ENCODE data around the gene PRUNE2.

Gene PRUNE2

GRCh38 chr9:76571743-76572146, 334.2 kb downstream of the PRUNE2 start:
- TF ChIP-seq POLR2AphosphoS5 (IDR thresholded peaks at IDR 0.05; ENCODE audit: low read depth, low read length) (no peak), TAF1 (IDR thresholded peaks at IDR 0.05; ENCODE audit: borderline replicate concordance, insufficient read depth, low read length) (no peak), REST (IDR thresholded peaks at IDR 0.05; ENCODE audit: insufficient read depth in 1 of 2, low read depth in 2 of 2, low read length in 2 of 2) (no peak), SIN3A (IDR thresholded peaks at IDR 0.05; ENCODE audit: borderline replicate concordance, insufficient read depth, low read length) (no peak), FOXP2 (optimal IDR thresholded peaks at IDR 0.05; ENCODE audit: borderline replicate concordance, extremely low read depth, extremely low read length, insufficient read depth) (no peak)

- TF ChIP-seq POLR2AphosphoS5 (IDR thresholded peaks at IDR 0.05; ENCODE audit: low read depth, low read length) (no peak), TAF1 (IDR thresholded peaks at IDR 0.05; ENCODE audit: borderline replicate concordance, insufficient read depth, low read length) (no peak), FOXP2 (optimal IDR thresholded peaks at IDR 0.05; ENCODE audit: borderline replicate concordance, extremely low read depth, extremely low read length, insufficient read depth) (no peak), SIN3A (IDR thresholded peaks at IDR 0.05; ENCODE audit: borderline replicate concordance, insufficient read depth, low read length) (no peak), REST (IDR thresholded peaks at IDR 0.05; ENCODE audit: insufficient read depth in 1 of 2, low read depth in 2 of 2, low read length in 2 of 2) (no peak)
These were observed 334.6 kb downstream of the PRUNE2 start for GRCh38 chr9:76571288-76571687.

- TF ChIP-seq SIN3A (IDR thresholded peaks at IDR 0.05; ENCODE audit: borderline replicate concordance, insufficient read depth, low read length) (no peak), POLR2AphosphoS5 (IDR thresholded peaks at IDR 0.05; ENCODE audit: low read depth, low read length) (no peak), REST (IDR thresholded peaks at IDR 0.05; ENCODE audit: insufficient read depth in 1 of 2, low read depth in 2 of 2, low read length in 2 of 2) (no peak)
These were observed 335.1 kb downstream of the PRUNE2 start for GRCh38 chr9:76570826-76571225.

GRCh38 chr9:76567086-76567485, 338.8 kb downstream of the PRUNE2 start:
- no peak for TF ChIP-seq REST (IDR thresholded peaks at IDR 0.05; ENCODE audit: insufficient read depth in 1 of 2, low read depth in 2 of 2, low read length in 2 of 2)
- TF ChIP-seq TAF1 (IDR thresholded peaks at IDR 0.05; ENCODE audit: borderline replicate concordance, insufficient read depth, low read length): no peak
- no peak for TF ChIP-seq FOXP2 (optimal IDR thresholded peaks at IDR 0.05; ENCODE audit: borderline replicate concordance, extremely low read depth, extremely low read length, insufficient read depth)
- no peak for TF ChIP-seq SIN3A (IDR thresholded peaks at IDR 0.05; ENCODE audit: borderline replicate concordance, insufficient read depth, low read length)
- TF ChIP-seq POLR2AphosphoS5 (IDR thresholded peaks at IDR 0.05; ENCODE audit: low read depth, low read length): no peak

- TF ChIP-seq POLR2AphosphoS5 (IDR thresholded peaks at IDR 0.05; ENCODE audit: low read depth, low read length) (no peak), FOXP2 (optimal IDR thresholded peaks at IDR 0.05; ENCODE audit: borderline replicate concordance, extremely low read depth, extremely low read length, insufficient read depth) (no peak)
These were observed 341.6 kb downstream of the PRUNE2 start for GRCh38 chr9:76564297-76564696.
